Colonic mucosa (tissue), 4 donors: ENCODE data around the gene PLVAP. TPM values are rescaled to one million over a fixed set of nuclear protein-coding genes. Genes with fewer than 3 reads are reported as not detected.
A peak's percentile ranks its signal among the peaks of the same experiment; 100 is the strongest.

ENCODE experiments used
- DNase-seq: peaks from one replicate; pipeline ENCODE4 v3.0.0-alpha.2; 2020
- H3K27ac ChIP-seq: fragments of 200-600 bp; one replicate; pipeline ENCODE4 v1.8.0; 2021
- H3K27me3 ChIP-seq: fragments of 200-600 bp; one replicate; pipeline ENCODE4 v1.8.0; 2021
- H3K36me3 ChIP-seq: fragments of 200-600 bp; one replicate; pipeline ENCODE4 v1.8.0; 2021
- H3K4me1 ChIP-seq: fragments of 200-600 bp; one replicate; pipeline ENCODE4 v1.8.0; 2021; ENCODE audit warnings: mild to moderate bottlenecking
- H3K4me3 ChIP-seq: fragments of 200-600 bp; one replicate; pipeline ENCODE4 v1.8.0; 2021
- H3K9ac ChIP-seq, 2 donors: one replicate each; pipeline ENCODE4 v1.7.0; 2013; ENCODE audit warnings: control low read depth in 2 of 2, low read depth in 2 of 2, low read length in 2 of 2
- H3K9me3 ChIP-seq: fragments of 200-600 bp; one replicate; pipeline ENCODE4 v1.8.0; 2021
- CTCF ChIP-seq: fragments of 200-600 bp; IDR thresholded peaks from one replicate; pipeline ENCODE4 v1.8.0; 2022; ENCODE audit warnings: antibody characterized with exemption, mild to moderate bottlenecking
- intact Hi-C: fragments of 100-400 bp; cut with DNase I; formaldehyde crosslinking; loops from one replicate; pipeline ENCODE4 v1.14.1; 2022
- total RNA-seq, 2 donors: library from RNA; stranded (reverse); fragmentation: NEBNext Ultra II Directional in 1 of 2; extraction: Animal tissue kit (Norgen Biotek cat#: 25700) in 1 of 2; gene quantifications; one replicate each; pipeline ENCODE4 v1.2.1, GENCODE V29; 2021
- donor health status: healthy.
- donor health status: DM: no; HTN: no; CAD: no.
- donor health status: DM: no; HTN: no; CAD: no.

Gene PLVAP
- total RNA-seq, 2 donors from 2014 or later, result 20.8 to 47.1 TPM

DNA sequence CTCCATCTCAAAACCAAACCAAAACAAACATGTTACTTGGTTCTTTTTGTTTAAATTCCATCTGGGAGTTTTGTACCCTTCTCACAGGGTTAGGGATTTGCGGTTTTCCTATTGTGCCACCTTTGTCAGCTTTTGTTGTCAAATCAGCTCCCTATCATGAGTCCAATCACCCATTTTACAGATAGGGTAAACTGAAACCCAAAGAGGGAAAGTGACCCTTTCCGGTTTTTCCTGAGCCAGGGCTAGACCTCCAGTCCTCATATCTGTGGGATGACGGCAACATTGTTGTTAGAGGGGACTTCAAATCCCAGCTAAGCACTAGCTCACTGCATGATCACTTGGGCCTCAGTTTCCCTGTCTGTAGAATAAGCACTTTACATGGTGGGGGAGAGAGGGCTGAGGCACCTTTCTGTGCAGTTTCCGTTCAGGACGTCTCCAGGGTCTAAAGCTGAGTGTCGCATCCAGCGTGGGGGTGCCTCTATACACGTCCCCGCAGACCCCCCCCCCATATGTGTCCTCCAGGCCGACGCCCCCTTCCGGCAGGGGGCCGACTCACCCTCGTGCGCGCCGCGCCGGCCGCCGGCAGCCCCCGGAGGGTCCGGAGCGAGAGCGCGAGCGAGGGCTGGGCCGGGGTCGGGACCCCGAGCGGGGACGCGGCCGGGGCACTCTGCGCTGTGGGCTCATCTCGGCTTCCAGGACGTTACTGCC, 13.0 kb upstream of the PLVAP start:
- peaks cover 12% of the 10 kb centered on the region for H3K27me3 ChIP-seq
- peak overlapping the region in 1 of 2 donors; percentile 45 for H3K9ac ChIP-seq
- TF ChIP-seq CTCF, result no peak
- H3K4me3 ChIP-seq, result peak overlapping the region; percentile 35
- H3K9me3 ChIP-seq, result no peaks in the 10 kb centered on the region
- no peak overlapping the region for H3K27ac ChIP-seq
- DNase-seq, result no peak
- H3K36me3 ChIP-seq, result no peaks in the 10 kb centered on the region
- intact Hi-C loops, result loop anchor here (5.0 kb wide), 2 partner anchors 77 to 98 kb away; no protein-coding TSS in a partner anchor
- H3K4me1 ChIP-seq, result peaks cover 6% of the 10 kb centered on the region

- Histone ChIP-seq H3K4me3 (no peak overlapping the region), H3K4me1 (peaks cover 6% of the 10 kb centered on the region), H3K9me3 (no peaks in the 10 kb centered on the region), H3K27ac (no peak overlapping the region), H3K27me3 (peaks cover 12% of the 10 kb centered on the region), H3K9ac (no peak overlapping the region), H3K36me3 (no peaks in the 10 kb centered on the region)
- no peak for DNase-seq
- no peak for TF ChIP-seq CTCF
- intact Hi-C loops, result loop anchor here (5.0 kb wide), 1 partner anchor 97 kb away; no protein-coding TSS in a partner anchor
Measured at GRCh38 chr19:17389288-17389687, 12.1 kb upstream of the PLVAP start.

DNA sequence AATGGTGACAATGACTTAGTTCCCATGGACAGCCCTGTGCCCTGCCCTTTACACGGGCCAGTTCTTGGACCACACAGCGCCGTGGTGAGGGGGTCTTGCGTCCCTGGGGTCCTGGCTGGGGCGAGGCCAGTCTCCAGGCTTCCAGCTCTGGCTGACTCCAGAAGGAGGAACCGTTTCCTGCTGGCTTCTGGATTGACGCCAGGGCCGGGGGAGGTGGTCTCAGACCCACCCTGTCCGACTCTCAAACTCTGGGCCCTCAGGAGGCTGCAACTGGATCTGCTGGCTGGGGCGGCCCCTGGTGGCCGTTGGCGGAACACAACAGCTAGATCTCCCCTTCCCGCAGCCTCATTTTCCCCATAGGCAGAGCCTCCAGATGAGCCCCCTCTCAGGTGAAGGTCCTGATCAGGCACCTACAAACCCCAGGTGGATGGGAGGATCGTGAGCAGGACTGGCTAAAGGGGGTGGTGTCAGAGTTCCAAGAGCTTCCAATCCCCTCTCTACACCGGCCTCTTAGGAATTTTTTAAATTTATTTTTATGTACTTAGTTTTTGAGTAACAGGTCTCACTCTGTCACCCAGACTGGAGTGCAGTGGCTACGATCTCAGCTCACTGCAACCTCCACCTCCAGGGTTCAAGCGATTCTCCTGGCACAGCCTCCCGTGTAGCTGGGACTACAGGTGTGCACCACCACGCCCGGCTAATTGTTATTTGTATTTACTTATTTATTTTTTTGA, 8.9 kb upstream of the PLVAP start:
- H3K9ac ChIP-seq, result no peak overlapping the region
- peak; percentile 63 for DNase-seq
- intact Hi-C loops, result loop anchor here (2.0 to 5.0 kb wide), 2 partner anchors 41 to 94 kb away; no protein-coding TSS in a partner anchor
- H3K9me3 ChIP-seq, result no peaks in the 10 kb centered on the region
- no peaks in the 10 kb centered on the region for H3K27me3 ChIP-seq
- H3K36me3 ChIP-seq, result no peaks in the 10 kb centered on the region
- H3K4me3 ChIP-seq, result no peak overlapping the region
- TF ChIP-seq CTCF, result peak; percentile 89
- no peaks in the 10 kb centered on the region for H3K4me1 ChIP-seq
- no peak overlapping the region for H3K27ac ChIP-seq

GRCh38 chr19:17380426-17381138, 3.4 kb upstream of the PLVAP start:
- no peak for TF ChIP-seq CTCF
- Histone ChIP-seq H3K36me3 (no peaks in the 10 kb centered on the region), H3K4me3 (no peak overlapping the region), H3K9ac (no peak overlapping the region), H3K27me3 (no peaks in the 10 kb centered on the region), H3K9me3 (no peaks in the 10 kb centered on the region), H3K27ac (no peak overlapping the region), H3K4me1 (no peaks in the 10 kb centered on the region)
- intact Hi-C loops, result no loop called here
- DNase-seq, result no peak

DNA sequence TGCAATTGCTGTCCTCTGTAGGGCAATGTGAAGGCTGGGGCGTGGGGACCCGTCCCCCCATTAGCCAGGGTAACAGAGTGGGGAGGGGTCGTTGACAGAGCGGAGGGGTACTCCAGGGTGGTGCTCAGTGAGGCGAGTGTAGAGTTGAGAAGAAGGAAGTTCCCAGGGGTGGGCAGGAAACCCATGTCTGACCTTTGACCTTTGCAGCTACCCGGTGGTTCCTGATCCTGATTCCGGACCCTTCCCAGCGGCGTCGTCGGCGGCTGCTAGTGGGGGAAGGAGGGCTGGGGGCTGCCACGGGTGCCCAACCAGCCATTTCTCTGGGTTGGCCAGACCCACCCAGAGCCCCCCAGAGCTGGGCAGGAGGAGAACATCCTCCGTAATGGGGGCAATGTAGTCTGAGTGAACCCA, 2.1 kb upstream of the PLVAP start:
- Histone ChIP-seq H3K36me3 (no peaks in the 10 kb centered on the region), H3K27ac (no peak overlapping the region), H3K9me3 (no peaks in the 10 kb centered on the region), H3K27me3 (no peaks in the 10 kb centered on the region), H3K4me3 (no peak overlapping the region), H3K9ac (no peak overlapping the region), H3K4me1 (no peaks in the 10 kb centered on the region)
- no peak for DNase-seq
- no peak for TF ChIP-seq CTCF
- intact Hi-C loops, result no loop called here
